Right lobe of liver (tissue), 6 donors: Measurements from ENCODE around the gene TRAPPC12. TPM values are rescaled to one million over a fixed set of nuclear protein-coding genes. Genes with fewer than 3 reads are reported as not detected.

ENCODE experiments used
- ATAC-seq, 4 donors: fragments of 200-7000 bp; cut with Tn5 transposase; one replicate each; pipeline ENCODE4 v1.9.1; 2020; ENCODE audit warnings: mild to moderate bottlenecking in 4 of 4, moderate library complexity in 4 of 4
- DNase-seq, 3 donors: peaks; one replicate each; pipeline ENCODE4 v3.0.0-alpha.2; 2020
- H3K27ac ChIP-seq, 3 donors: fragments of 200-600 bp; one replicate each; pipeline ENCODE4 v1.8.0; 2022
- H3K27me3 ChIP-seq, 2 donors: fragments of 200-600 bp; one replicate each; pipeline ENCODE4 v1.8.0; 2022
- H3K36me3 ChIP-seq, 4 donors: fragments of 200-600 bp; sonication (generic) in 1 of 4; one replicate each; pipeline versions ENCODE4 v1.5.1 to v1.8.0; 2017 to 2022; ENCODE audit warnings: control low read depth in 1 of 4
- H3K4me1 ChIP-seq, 4 donors: fragments of 200-600 bp; sonication (generic) in 1 of 4; one replicate each; pipeline versions ENCODE4 v1.5.1 to v1.8.0; 2017 to 2022; ENCODE audit warnings: control low read depth in 1 of 4
- H3K4me3 ChIP-seq, 3 donors: fragments of 200-600 bp; one replicate each; pipeline ENCODE4 v1.8.0; 2022
- H3K9me3 ChIP-seq, 4 donors: fragments of 200-600 bp; sonication (generic) in 1 of 4; one replicate each; pipeline versions ENCODE4 v1.5.1 to v1.8.0; 2017 to 2022; ENCODE audit warnings: control low read depth in 1 of 4
- POLR2A ChIP-seq: fragments of 450-650 bp; IDR thresholded peaks from one replicate; pipeline ENCODE4 v1.6.1; 2017; ENCODE audit warnings: antibody characterized with exemption, mild to moderate bottlenecking
- WGBS: methylation state at CpG from one replicate; pipeline ENCODE4 v1.1.6; 2018; ENCODE audit warnings: low coverage, low lambda C conversion rate; ENCODE audit not compliant: insufficient coverage; ENCODE audit errors: missing lambda C conversion rate; 5-methylcytosine and 5-hydroxymethylcytosine counted together
- intact Hi-C, 2 donors: fragments of 100-400 bp; cut with DNase I; formaldehyde crosslinking; loops; one replicate each; pipeline versions ENCODE4 v1.11.2 to v1.14.1; 2022
- total RNA-seq, 6 experiments: library from RNA; depleted of rRNA in 2 of 6; stranded (reverse); fragments of >200 nt in 2 of 6; fragmentation: NEBNext Ultra II Directional in 3 of 6; extraction: Animal tissue kit (Norgen Biotek cat#: 25700) in 3 of 6; gene quantifications; one replicate each; pipeline versions ENCODE4 v1.1.0 to v1.2.4, GENCODE V29; 2016 to 2023
- TF ChIP-seq, protein P1 (sequence below), 4 donors: fragments of 200-600 bp in 3 of 4; fragments of 450-650 bp in 1 of 4; IDR thresholded peaks; one replicate each; pipeline versions ENCODE4 v1.5.1 to v1.8.0; 2016 to 2022; ENCODE audit warnings: antibody characterized with exemption in 4 of 4, mild to moderate bottlenecking in 2 of 4
- donor health status: DM: no; HTN: yes; CAD: no.
- donor health status: DM: no; HTN: no; CAD: no.
- donor health status: DM: no; HTN: no; CAD: no.
- donor health status: DM: no; HTN: yes; CAD: no.
- donor health status: DM: no; HTN: yes; CAD: no.

TRAPPC12 gene
- total RNA-seq, 6 experiments from 2014 or later, result 39.2 to 92.4 (median 47.8) TPM

DNA sequence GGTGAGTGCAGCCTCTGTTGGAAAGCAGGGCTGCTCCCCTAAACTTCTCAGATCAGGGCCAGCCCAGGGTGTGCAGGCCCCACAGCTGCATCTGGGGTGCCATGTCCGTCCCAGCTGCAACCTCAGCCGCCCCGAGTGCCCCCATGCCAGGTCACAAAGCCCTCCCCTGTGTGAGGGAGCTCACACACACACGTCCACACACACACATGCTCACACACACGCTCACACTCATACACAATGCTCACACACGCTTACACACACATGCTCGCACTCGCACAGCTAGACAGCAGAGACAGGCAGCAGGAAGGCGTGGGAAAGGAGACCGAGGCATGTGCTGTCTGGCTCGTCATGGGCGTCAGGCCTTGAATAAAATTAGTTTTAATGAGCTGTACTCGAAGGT, 84.5 kb downstream of the TRAPPC12 start:
- Histone ChIP-seq H3K4me1 (peaks cover 0 to 5% (median under 1%) of the 10 kb centered on the region in 4 donors), H3K27ac (no peak overlapping the region), H3K4me3 (no peak overlapping the region), H3K36me3 (peaks cover 0 to 23% (median 6%) of the 10 kb centered on the region in 4 donors), H3K9me3 (no peaks in the 10 kb centered on the region), H3K27me3 (no peaks in the 10 kb centered on the region)
- intact Hi-C loops, result no loop called here
- TF ChIP-seq POLR2A, result no peak
- TF ChIP-seq, protein P1, sequence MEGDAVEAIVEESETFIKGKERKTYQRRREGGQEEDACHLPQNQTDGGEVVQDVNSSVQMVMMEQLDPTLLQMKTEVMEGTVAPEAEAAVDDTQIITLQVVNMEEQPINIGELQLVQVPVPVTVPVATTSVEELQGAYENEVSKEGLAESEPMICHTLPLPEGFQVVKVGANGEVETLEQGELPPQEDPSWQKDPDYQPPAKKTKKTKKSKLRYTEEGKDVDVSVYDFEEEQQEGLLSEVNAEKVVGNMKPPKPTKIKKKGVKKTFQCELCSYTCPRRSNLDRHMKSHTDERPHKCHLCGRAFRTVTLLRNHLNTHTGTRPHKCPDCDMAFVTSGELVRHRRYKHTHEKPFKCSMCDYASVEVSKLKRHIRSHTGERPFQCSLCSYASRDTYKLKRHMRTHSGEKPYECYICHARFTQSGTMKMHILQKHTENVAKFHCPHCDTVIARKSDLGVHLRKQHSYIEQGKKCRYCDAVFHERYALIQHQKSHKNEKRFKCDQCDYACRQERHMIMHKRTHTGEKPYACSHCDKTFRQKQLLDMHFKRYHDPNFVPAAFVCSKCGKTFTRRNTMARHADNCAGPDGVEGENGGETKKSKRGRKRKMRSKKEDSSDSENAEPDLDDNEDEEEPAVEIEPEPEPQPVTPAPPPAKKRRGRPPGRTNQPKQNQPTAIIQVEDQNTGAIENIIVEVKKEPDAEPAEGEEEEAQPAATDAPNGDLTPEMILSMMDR (IDR thresholded peaks at IDR 0.05), result no peak
- no peak for ATAC-seq
- DNase-seq, result peak in 1 of 3 donors; percentile 24
- 91% methylated on average over 5 of the region's 13 CpGs for WGBS

- peaks cover 0 to 5% (median under 1%) of the 10 kb centered on the region in 4 donors for H3K4me1 ChIP-seq
- peak in 1 of 3 donors; percentile 28 for DNase-seq
- H3K4me3 ChIP-seq, result no peak overlapping the region
- 93% methylated on average over 3 of the region's 21 CpGs for WGBS
- H3K36me3 ChIP-seq, result peaks cover 0 to 27% (median 7%) of the 10 kb centered on the region in 4 donors
- TF ChIP-seq, protein P1 (IDR thresholded peaks at IDR 0.05), result no peak
- no peak for TF ChIP-seq POLR2A
- no peak for ATAC-seq
- intact Hi-C loops, result no loop called here
- no peak overlapping the region for H3K27ac ChIP-seq
- H3K27me3 ChIP-seq, result no peaks in the 10 kb centered on the region
- H3K9me3 ChIP-seq, result no peaks in the 10 kb centered on the region
Measured at GRCh38 chr2:3464401-3465005, 85.0 kb downstream of the TRAPPC12 start.

GRCh38 chr2:3465328-3465727, 85.8 kb downstream of the TRAPPC12 start:
- peak in 1 of 3 donors; percentile 13 for DNase-seq
- intact Hi-C loops, result no loop called here
- 92% methylated on average over 16 of the region's 28 CpGs for WGBS
- Histone ChIP-seq H3K27me3 (no peaks in the 10 kb centered on the region), H3K27ac (no peak overlapping the region), H3K4me1 (peaks cover 0 to 5% (median under 1%) of the 10 kb centered on the region in 4 donors), H3K9me3 (no peaks in the 10 kb centered on the region), H3K36me3 (peaks cover 0 to 30% (median 7%) of the 10 kb centered on the region in 4 donors), H3K4me3 (no peak overlapping the region)
- TF ChIP-seq POLR2A, result no peak
- TF ChIP-seq, protein P1 (IDR thresholded peaks at IDR 0.05), result no peak
- no peak for ATAC-seq

GRCh38 chr2:3465844-3466481, 86.5 kb downstream of the TRAPPC12 start:
- Histone ChIP-seq H3K27me3 (no peaks in the 10 kb centered on the region), H3K4me1 (peaks cover 0 to 5% (median under 1%) of the 10 kb centered on the region in 4 donors), H3K27ac (no peak overlapping the region), H3K9me3 (no peaks in the 10 kb centered on the region), H3K36me3 (peaks cover 0 to 31% (median 7%) of the 10 kb centered on the region in 4 donors), H3K4me3 (no peak overlapping the region)
- DNase-seq (no peak), ATAC-seq (peak in 1 of 4 donors; percentile 35)
- TF ChIP-seq POLR2A, result no peak
- TF ChIP-seq, protein P1 (IDR thresholded peaks at IDR 0.05), result no peak
- WGBS, result 53% methylated on average over 7 of the region's 13 CpGs
- intact Hi-C loops, result no loop called here
